GM18951 (cell line): ENCODE measurements around the gene ATG4C.
"Not testable (repeated sequence)": the region's sequence is repeated elsewhere in the genome, so short reads cannot be mapped to it uniquely, and the experiment has no call there.

Experiments used
- POLR2A ChIP-seq: IDR thresholded peaks from 4 replicates; pipeline ENCODE4 v1.6.1; 2011; ENCODE audit warnings: mild to moderate bottlenecking; ENCODE audit not compliant: insufficient read length, insufficient read depth; ENCODE audit errors: extremely low read depth
- in situ Hi-C: fragments of 300-500 bp; cut with MboI; formaldehyde crosslinking; loops from one replicate; pipeline ENCODE4 v1.12.0; 2022; ENCODE audit warnings: low sequenced_read_pairs, mixed read lengths, inconsistent platforms; ENCODE audit not compliant: unreplicated experiment

ATG4C gene

DNA sequence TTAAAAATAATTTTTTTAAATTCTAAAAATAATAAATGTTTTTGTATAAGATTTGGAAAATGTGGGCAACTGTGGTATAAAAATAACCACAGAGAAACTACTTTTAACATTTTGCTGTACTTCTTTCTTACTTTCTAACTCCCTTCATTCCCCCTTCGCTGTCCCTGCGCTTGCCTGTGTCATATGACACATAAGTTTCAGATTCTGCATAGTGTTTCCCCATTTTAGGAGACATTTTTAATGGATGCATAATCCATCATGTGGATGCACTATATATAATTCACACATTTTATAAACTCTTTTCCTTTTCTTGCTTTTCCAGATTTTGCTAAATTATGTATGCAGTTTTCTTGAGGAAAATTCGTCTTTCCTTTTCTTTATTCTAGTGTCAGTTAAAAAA is 16.3 kb downstream of the ATG4C start:
- in situ Hi-C loops = no loop called here
- TF ChIP-seq POLR2A = no peak

DNA sequence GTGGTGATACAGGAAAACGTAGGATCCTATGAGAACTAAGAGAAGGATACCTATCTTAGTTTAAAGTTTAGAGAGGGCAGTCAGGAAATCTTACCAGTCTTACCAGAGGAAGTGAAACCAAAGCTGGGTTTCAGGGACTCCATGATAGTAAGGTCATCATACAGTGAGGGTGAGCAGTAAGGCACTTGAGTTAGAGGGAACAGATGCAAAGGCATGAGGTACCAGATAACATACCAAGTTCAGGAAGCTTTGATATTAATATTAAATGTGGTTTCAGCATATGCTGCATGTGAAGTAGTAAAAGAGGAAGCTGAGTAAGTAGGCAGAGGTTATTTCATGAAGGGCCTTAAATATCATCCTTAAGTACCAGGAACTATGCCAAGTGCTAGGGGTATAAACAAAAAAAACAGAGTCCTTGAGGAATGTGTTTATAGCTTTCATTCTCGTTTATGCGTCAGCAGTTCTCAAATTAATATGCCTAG is 16.9 kb downstream of the ATG4C start:
- TF ChIP-seq POLR2A = no peak
- in situ Hi-C loops = no loop called here

- in situ Hi-C loops = no loop called here
- no peak for TF ChIP-seq POLR2A
These were observed 25.9 kb downstream of the ATG4C start for GRCh38 chr1:62809788-62810187.

GRCh38 chr1:62810420-62811274 is 26.7 kb downstream of the ATG4C start:
- in situ Hi-C loops = no loop called here

DNA sequence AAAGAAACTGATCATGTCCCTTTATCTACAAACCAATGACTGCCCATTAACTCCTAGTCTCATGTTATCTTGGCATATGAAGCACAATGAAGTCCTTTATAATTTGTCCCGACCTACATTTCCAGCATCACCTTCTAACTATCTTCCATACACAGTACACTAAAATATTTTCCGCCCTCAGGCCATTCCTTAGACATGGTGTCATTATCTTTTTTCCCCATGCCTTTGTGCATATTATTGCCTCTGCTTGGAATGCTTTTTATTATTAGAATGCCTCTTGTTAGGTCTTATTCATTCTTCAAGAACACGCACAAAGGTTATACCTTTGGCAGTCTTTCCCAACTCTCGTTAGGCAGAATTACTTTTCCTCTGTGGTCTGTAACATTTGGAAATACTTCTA is 39.6 kb downstream of the ATG4C start:
- TF ChIP-seq POLR2A = no peak
- in situ Hi-C loops = no loop called here

More at GRCh38 chr1:62810420-62811274, 26.7 kb downstream of the ATG4C start:
- TF ChIP-seq POLR2A = no peak

GRCh38 chr1:62826901-62827300 is 43.0 kb downstream of the ATG4C start:
- no peak for TF ChIP-seq POLR2A
- in situ Hi-C loops = no loop called here

DNA sequence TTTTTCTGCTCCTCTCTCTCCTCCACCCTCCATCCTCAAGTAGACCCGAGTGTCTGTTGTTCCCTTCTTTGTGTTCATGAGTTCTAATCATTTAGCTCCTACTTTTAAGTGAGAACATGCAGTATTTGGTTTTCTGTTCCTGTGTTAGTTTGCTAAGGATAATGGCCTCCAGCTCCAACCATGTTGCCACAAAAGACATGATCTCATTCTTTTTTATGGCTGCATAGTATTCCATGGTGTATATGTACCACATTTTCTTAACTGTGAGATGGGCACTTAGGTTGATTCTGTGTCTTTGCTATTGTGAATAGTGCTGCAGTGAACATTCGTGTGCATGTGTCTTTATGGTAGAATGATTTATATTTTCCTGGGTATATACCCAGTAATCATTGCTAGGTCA is 43.9 kb downstream of the ATG4C start:
- in situ Hi-C loops = not testable (repeated sequence)

- TF ChIP-seq POLR2A = no peak
- in situ Hi-C loops = no loop called here
These were observed 48.3 kb downstream of the ATG4C start for GRCh38 chr1:62832276-62832675.

DNA sequence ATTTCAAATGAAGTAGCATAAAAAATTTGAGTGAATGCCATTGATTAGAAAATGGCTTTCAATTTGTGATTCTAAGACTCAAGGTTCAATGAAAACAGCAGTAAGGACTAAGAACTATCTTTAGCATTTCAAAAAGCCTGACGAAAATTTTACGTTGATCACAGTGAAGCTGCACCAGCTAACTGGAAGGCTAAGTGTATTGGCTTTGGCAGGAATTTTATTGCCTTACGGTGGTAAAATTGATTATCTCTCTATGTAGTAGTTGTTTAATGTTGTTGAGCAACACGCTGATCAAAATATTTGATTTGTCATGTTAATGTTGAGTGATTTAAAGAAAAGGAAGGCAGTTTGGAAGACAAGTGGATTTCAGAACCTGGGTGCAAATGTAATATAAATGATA is 49.6 kb downstream of the ATG4C start:
- in situ Hi-C loops = no loop called here
- TF ChIP-seq POLR2A = no peak

- in situ Hi-C loops = no loop called here
- no peak for TF ChIP-seq POLR2A
These were observed 50.5 kb downstream of the ATG4C start for GRCh38 chr1:62834400-62834961.

DNA sequence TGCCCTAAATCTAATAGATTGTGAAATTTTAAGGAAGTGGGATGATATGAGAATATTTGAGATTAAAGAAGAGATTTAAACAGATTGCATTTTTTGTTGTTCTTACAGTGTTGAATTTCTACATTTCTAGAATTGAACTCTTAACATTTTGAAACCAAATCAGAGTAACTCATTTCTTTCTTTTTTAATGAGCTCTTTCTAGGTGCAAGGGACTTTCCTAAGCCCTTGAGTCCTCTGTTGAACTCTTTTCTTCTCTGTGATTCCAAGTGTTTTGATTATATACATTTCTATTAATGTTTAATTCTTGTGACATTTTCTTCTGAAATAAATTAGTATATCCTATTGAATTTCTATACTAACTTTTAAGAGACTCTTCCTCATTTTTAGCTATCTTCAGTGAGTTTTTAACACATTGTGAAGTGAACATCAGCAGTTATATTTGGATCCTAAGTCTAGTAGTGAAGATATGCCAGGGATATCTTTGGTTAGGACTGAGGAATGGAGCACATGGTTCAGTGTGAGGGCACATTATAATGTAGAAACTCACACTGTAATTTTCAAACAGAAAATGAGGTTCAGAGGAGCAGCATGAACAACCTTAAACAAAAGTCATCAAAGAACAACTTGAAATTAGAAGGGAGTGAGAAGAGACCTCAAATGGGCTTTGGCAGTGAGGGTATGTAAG is 53.1 kb downstream of the ATG4C start:
- in situ Hi-C loops = no loop called here
- no peak for TF ChIP-seq POLR2A

GRCh38 chr1:62840555-62840954 is 56.6 kb downstream of the ATG4C start:
- in situ Hi-C loops = no loop called here
- no peak for TF ChIP-seq POLR2A

DNA sequence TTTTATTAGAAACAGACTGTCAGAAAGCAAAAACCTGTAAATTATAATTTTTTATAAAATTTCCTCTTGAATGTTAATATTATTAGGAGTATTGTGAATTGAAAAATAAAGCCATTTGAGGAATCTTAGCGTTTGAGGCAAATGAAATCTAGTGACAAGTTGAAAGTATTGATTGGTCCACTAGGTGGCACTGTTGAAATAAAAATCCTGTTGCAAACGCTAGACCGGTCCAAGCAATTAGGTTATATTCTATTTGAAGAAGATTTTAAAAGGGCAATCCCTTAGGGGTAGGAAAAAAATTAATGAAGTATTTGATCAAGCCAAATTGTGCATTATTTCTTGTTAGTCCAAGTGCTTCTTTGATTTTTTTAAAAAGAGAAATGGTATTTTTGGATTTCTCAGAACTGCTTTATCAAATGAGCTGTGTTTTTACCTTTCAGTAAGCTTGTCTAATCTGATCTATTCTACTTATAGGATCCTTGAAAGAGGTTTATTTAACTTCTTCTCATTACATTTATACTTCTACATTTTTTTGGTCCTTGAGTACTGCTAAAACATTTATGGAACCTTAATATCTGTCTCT is 57.7 kb downstream of the ATG4C start:
- in situ Hi-C loops = no loop called here

More for the DNA sequence above, 57.7 kb downstream of the ATG4C start:
- no peak for TF ChIP-seq POLR2A
